Brain pericyte (primary cell): ENCODE data around the gene RFLNA.

ENCODE experiments used
- DNase-seq: peaks from one replicate; pipeline ENCODE4 v3.0.0-alpha.2; 2012; ENCODE audit warnings: low read depth, low spot score

Gene RFLNA

GRCh38 chr12:124358572-124358971 is 63.7 kb downstream of the RFLNA start:
- DNase-seq, result no peak

GRCh38 chr12:124359671-124360581 is 65.0 kb downstream of the RFLNA start:
- DNase-seq, result no peak

GRCh38 chr12:124361074-124361970 is 66.4 kb downstream of the RFLNA start:
- no peak for DNase-seq

- DNase-seq, result no peak
Measured at GRCh38 chr12:124361996-124362395, 67.1 kb downstream of the RFLNA start.

GRCh38 chr12:124363353-124363965 is 68.6 kb downstream of the RFLNA start:
- DNase-seq, result no peak

GRCh38 chr12:124364543-124364942 is 69.7 kb downstream of the RFLNA start:
- DNase-seq, result no peak
